GM10266 (cell line): ENCODE measurements around the gene TULP1.

Source experiments
- DNase-seq: peaks from one replicate; pipeline ENCODE4 v3.0.0; 2012; ENCODE audit errors: extremely low spot score
- TF ChIP-seq, protein P1 (sequence below): IDR thresholded peaks from 2 replicates; pipeline ENCODE4 v1.5.1; 2012; ENCODE audit warnings: mild to moderate bottlenecking, low read depth; ENCODE audit not compliant: control insufficient read depth, insufficient read depth; ENCODE audit errors: missing control alignments

Gene TULP1

DNA sequence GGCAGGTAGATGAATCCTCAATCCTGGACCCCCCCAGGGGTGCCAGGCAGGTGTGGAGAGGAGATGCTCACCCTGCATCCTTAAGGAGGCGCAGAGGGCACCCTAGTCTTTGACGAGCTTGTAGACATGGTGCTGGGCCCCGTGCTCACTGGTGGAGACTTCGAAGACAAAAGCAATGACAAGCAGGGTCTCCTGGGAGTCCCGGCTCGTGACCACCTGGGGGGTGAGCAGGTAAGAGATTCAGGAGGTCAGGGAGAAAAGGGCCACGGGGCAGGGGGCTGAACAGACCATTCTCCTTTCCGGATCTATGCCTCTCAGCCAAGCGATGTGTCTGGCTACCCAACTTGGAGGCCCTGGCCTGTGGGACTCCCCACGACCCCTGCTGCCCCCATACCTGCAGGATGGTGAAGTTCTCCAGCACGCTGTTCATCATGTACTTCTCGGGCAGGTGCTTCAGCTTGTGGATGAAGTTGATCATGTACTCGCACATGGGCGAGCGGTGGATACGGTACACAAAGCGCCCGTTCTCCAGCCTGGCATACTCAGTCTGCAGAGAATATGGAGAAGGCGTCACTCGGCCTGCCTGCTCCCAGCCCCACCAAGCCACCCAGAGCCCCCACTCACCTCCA, 37.6 kb downstream of the TULP1 start:
- no peak for DNase-seq
- TF ChIP-seq, protein P1, sequence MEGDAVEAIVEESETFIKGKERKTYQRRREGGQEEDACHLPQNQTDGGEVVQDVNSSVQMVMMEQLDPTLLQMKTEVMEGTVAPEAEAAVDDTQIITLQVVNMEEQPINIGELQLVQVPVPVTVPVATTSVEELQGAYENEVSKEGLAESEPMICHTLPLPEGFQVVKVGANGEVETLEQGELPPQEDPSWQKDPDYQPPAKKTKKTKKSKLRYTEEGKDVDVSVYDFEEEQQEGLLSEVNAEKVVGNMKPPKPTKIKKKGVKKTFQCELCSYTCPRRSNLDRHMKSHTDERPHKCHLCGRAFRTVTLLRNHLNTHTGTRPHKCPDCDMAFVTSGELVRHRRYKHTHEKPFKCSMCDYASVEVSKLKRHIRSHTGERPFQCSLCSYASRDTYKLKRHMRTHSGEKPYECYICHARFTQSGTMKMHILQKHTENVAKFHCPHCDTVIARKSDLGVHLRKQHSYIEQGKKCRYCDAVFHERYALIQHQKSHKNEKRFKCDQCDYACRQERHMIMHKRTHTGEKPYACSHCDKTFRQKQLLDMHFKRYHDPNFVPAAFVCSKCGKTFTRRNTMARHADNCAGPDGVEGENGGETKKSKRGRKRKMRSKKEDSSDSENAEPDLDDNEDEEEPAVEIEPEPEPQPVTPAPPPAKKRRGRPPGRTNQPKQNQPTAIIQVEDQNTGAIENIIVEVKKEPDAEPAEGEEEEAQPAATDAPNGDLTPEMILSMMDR = no peak

DNA sequence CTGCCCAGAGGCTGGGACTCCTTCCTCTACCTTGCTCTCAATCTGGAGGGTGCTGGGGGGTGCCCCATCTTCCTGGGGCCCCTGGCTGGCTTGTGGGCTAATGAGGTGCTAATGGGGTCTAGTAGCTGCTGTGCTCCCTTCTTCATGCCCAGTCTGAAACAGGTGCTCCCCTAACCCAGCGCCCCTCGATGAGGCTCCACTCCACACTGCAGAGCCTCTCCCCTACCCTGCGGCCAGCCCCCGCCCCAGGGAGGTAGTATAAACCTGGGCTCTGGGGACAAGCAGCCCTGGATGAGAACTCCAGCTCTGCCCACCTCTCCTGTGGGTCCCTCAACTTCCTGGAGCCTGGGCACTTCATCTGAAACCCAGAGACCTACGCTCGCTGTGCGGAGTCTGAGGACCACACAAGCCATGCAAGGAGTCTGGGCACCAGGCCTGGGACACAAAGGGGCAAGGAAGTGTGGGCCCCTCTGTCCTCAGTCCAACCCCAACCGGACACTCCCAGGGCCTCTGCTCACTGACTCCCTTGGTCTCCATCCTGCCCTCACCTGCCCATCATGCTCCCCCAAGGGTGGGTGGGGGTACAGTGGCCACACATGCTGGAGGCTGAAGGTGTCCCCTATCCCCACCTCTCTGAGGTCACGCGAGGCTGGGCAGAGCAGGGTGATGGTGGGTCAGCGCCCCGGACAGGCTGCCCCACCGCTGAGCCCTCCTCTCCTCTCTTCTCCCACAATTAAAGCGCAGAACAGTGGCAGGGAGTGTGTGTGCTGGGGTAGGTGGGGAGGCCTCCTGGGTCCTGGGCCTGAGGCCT, 38.4 kb downstream of the TULP1 start:
- TF ChIP-seq, protein P1 = no peak
- DNase-seq = no peak

DNA sequence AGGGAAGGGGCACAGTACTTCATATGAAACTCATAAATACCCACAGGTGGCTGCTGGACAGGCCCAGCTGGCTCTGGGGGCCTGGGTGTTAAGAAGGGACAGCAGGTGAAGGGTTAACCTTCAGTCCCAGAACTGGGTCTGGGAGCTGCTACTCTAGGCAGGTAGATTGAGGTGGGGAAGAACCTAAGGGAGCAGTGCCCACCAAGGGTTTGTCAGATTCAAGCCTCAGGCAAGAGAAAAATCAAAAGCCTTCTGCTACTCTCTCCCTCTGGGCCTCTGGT, 38.9 kb downstream of the TULP1 start:
- TF ChIP-seq, protein P1 = no peak
- DNase-seq = no peak

DNA sequence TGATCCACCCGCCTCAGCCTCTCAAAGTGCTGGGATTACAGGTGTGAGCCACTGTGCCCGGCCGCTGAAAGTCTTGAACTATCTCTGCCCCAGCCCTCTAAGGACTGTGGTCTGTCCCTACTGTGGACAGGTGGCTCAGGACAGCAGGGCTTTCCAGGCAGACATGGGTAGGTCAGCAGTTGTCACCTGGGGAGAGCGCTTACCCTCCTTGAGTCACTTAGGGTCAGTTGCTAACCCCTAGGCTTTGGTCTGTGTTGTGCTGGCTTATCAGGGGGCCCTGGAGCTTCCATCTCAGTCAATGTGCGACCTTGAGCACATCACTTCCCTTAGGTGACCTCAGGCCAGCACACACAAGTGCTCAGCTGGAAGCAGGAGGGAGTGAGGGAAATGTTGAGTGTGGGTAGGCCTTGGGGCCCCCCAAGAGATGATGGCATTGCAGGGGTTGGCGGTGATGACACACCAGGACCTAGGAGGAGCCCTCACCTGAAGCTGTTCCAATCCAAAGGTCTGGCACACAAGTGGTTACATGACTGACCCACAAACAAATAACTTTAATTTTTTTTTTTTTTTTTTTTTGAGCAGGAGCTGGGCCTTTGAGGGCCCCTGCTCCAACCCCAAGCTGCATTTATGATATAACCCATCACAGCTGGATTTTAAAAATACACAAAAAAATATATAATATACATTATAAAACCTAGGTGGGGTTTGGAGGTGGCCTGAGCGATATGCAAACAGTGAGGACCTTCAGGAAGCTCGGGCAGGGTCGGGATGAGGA, 39.4 kb downstream of the TULP1 start:
- DNase-seq = no peak
- TF ChIP-seq, protein P1 = no peak

DNA sequence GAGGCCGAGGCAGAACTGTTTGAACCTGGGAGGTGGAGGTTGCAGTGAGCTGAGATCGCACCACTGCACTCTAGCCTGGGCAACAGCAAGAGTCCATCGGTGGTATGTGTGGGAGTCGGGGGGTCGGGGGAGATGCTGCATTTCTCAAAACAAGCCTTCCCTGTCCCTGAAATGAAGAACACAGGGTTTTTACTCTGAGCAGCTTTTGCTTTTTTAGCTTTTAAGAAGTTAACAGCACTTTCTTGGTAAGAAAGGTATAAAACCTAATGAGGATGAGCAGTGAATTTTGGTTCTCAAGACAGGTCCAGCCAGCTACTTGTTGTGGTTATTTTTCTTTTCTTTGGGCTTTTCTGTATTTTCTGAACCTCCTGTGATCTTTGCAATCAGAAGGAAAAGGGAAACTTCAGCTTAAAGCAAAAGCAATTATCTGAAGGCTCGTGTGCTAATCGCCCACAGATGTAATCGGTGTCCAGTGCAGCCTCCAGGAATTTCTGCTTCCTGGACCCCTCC, 40.8 kb downstream of the TULP1 start:
- TF ChIP-seq, protein P1 = no peak
- no peak for DNase-seq

DNA sequence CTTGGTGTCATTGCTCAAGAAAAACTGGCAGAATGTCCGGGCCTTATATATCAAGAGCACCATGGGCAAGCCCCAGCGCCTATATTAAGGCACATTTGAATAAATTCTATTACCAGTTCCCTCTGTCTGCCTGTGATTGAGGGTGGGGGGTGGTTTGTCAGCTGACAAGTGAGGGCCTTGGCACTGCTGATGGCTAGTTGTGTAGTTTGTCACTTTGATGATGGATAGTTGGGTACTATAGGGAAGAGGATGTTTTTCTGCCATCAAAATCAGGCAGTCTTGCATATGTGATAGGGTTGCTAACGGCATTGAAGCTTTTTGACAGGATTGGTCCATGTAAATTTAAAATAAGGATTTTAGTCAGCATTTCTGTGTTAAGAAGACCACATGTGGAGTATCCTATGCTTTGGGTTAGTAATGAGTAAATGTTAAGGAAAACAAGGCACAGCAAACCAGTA, 42.0 kb downstream of the TULP1 start:
- DNase-seq = no peak
- TF ChIP-seq, protein P1 = no peak
